GM08714 (cell line): Measurements from ENCODE around the gene NKX1-2.

Experiments
- H3K4me3 ChIP-seq: fragments of 200-500 bp; sonication (Bioruptor generic); 2 replicates; pipeline ENCODE4 v1.5.1; 2014; ENCODE audit warnings: mild to moderate bottlenecking, low read length, inconsistent platforms
- ZNF274 ChIP-seq: IDR thresholded peaks from 2 replicates; pipeline ENCODE4 v1.6.1; 2012; ENCODE audit warnings: mild to moderate bottlenecking, low read depth, low read length

NKX1-2 gene

DNA sequence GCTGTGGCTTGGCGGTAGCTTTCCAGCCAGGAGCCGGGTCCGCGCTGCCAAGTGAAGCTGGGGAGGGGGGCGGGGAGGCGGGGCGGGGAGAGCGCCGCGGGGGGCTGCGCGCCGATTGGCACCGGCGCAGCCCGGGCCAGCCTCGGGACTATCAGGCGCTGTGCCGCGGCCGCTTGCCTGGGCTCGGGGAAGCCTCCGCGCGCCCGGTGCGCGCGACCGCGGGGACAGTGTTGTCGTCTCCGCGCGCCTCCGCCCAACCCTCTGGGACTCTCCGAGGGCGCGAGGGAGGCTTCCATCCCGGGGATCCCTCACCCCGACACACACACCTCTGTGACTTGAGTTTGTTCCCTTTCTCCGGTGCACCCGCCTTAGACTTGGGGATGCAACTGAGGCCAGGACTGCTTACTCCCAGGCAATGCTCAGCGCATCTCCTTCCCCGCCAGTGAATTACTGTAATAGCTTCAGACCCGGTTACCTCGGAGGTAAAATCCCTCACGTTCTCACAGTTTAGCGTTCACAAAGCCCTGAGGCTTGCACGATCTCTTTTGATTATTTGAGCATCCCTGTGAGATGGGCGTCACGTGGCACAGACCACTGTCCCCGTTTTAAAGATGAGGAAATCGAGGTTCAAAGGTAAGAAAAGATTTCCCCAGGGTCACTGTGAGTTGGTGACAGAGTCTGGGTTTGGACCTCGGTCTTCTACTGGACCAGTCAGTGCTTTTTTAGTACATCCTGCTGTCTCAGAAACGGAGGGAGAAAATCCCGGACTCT, at the start of gene NKX1-2:
Gene NKX1-2 (minus strand): TSS at position 24 of the 771 bp plus-strand sequence. CDS start 92 bp downstream, outside the sequence.
- H3K4me3 ChIP-seq, result no peak within 1 kb of the TSS
- no peak for TF ChIP-seq ZNF274

DNA sequence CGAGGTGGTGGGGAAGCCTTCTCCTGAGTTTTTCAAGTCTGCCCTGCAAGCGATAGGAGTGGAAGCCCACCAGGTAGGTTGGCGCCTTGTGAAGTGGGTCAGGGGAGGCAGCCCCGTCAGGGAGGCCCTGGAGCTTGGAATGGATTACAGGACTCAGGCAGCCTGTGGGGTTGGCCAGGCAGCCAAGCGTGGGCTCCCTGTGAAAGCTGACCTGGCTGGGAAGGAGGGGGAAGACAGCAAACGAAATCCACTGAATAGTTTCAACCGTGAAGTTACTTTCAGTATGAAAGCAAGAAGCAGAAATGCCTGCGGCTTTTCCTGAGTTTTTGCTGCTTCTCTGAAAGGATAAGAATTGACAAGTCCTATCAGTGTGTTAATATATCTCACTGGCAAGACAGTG, 48.2 kb upstream of the NKX1-2 start:
- H3K4me3 ChIP-seq, result no peak overlapping the region
- no peak for TF ChIP-seq ZNF274

DNA sequence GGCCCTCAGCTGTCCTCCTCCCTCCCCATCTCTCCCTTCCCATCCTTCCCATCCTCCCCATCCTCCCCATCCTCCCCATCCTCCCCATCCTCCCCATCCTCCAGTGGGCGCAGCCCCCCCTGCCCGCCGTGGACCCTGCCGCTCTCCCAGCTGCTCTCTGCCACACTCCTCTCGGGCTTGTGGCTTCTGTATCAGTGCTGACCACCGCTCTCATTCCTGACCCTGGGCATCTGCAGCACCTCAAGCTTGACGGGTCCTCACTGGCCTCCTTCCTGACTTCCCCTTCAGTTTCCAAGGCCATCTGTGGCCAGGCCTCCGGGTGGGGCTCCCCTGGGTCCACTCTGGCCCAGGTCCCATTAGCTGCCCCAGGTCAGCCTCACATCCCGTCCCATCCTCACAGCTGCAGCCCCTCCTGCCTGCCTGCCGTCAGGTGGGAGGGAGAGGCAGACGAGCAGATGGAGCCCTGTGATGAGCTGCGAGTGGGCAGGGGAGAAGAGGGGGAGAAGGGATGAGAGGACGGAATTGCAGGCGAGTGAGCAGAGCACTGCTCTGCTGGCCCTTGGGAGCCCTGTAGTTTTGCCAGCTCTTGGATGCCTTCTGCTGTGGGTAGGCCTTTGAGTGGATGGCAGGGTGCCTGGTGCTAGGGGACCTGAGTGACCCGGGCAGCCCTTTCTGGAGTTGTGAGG, 47.5 kb upstream of the NKX1-2 start:
- TF ChIP-seq ZNF274, result no peak
- no peak overlapping the region for H3K4me3 ChIP-seq

DNA sequence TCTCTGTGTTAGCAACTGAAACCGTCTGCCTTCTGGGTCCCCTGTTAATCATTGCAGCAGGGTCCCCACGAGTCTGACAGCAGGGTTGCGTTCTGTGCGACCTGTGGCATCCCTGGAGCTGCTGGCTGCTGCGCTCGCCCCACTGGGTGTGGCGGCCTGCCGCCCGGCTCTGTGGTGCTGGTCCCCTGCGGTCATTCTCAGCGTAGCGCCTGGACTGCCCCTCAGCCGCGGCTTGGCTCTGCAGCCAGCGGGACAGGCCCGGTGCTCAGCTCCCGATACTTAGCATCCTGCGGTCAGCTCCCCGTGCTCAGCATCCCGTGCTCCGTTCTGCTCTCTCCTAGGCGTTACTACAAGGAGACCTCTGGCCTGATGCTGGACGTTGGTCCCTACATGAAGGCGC, 46.8 kb upstream of the NKX1-2 start:
- TF ChIP-seq ZNF274, result no peak
- H3K4me3 ChIP-seq, result no peak overlapping the region

DNA sequence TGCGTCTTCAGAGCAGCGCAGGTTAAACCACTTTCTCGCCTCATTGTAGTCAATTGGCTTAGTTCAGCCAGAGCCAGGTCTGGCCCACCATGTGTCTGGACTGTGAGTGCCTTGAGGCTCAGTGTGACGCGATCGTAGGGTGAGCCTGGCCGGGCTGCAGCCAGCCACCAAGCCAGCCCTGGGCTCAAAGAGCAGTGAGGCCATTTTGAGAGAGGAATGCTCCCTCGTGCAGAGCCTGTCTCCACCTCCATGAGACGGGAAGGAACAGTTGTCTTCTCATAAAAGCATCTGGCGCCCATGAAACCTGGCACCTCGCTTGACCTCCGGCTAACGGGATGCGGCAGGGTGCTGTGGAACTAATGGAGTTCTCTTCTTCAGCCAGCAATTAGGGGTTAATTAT, 46.3 kb upstream of the NKX1-2 start:
- TF ChIP-seq ZNF274, result no peak
- H3K4me3 ChIP-seq, result no peak overlapping the region

DNA sequence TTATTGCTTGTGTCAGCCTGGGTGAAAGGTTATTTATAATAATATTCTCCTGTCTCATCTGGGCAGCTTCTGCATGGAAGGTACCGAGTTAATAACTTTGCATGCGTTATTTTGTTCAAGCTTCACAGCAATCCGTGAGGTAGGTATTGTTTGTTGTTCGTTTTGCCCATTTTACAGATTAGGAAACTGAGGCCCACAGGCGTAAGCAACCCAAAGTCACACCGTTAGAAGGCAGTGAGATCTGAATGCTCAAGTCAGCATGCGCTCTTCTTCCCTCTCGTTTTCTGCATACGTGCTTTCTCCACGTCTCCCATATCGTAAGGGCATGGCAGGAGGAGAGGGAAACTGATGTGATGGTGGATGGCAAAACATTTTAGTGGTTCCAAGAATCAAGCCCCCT, 45.9 kb upstream of the NKX1-2 start:
- no peak for TF ChIP-seq ZNF274
- no peak overlapping the region for H3K4me3 ChIP-seq

DNA sequence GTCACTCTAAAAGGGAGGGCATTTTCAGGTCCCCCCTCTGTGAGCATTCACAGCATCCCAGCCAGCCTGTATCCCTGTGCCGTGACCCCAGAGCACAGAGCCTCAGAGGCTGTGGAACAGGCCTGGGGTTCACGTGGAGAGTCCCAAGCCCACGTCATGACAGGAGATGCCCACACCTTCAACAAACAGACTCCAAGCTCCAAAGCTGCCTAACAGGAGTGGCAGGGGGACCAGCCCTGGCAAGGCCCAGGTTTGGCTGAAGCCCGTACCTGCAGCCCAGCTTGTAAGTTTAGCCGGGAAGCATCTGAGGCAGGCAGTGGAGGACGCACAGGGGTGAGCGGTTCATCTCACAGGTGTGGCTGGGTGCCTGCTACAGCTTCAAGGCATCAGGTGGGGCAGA, 45.3 kb upstream of the NKX1-2 start:
- H3K4me3 ChIP-seq, result no peak overlapping the region
- no peak for TF ChIP-seq ZNF274

DNA sequence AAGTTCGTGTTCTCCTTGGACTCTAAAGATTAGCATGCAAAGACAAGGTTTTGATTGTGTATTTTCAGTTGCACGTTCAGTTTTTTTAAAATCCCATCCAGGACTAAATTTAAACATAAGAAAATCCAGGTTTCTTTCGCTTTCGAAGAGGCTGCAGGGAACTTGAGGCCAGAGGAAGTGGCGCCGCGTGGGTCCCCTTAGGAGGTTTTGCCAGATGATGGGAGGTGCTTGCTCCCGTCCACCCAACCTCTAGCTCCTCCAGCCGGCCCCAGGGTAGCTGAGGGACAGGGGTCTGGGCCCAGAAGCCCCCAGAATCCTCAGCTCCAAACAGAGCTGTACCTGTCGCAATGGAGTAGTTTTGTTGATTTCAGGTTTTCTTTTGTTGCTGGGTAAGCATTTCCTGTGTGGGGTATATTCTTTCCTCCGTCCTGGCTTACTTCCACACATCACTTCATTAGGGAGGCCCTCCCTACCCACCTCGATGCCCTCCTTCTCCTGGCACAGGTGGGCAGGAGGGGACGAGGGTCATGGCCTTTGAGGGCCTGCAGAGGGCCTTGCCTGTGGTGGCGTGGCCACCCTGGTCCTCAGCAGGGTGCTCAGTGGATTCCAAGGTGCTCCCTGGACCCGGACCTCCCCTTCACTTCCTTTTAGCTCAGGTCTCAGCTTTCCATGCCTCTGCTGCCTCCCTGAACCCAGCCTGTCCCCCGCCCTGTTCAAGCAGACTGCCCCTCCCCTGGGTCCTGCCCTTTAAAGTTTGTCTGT, 44.4 kb upstream of the NKX1-2 start:
- no peak overlapping the region for H3K4me3 ChIP-seq
- no peak for TF ChIP-seq ZNF274

DNA sequence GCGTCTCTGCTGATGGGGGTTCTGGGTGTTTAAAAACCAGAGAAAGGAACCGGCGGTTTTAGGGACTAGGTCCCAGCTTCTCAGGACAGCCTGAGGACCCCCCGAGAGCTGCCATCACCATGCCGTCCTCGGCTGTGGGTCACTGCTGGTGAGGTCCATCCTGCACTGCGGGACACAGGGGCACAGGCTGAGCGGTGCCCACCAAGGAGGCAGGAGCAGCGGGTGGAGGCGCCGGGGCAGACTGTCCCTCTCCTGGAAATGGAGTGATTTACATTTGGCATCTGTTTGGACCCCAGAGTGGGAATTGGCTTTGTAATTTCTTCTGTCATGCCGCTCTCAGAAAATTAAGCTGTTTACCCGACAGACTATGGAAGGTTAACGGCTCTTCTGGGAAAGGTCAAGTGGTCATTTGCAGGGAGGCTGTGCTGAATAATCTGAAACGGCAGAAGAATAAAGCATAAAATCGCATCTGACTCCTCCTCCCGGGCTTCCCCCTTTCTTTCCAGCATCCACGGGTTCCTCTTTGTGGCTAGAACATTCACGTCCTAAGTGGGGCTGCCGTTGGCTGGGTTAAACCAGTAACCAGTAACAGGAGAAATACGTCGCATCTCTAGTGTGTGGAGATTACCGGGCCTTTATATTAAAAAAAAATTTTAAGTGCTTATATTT, 43.5 kb upstream of the NKX1-2 start:
- no peak for TF ChIP-seq ZNF274
- no peak overlapping the region for H3K4me3 ChIP-seq

DNA sequence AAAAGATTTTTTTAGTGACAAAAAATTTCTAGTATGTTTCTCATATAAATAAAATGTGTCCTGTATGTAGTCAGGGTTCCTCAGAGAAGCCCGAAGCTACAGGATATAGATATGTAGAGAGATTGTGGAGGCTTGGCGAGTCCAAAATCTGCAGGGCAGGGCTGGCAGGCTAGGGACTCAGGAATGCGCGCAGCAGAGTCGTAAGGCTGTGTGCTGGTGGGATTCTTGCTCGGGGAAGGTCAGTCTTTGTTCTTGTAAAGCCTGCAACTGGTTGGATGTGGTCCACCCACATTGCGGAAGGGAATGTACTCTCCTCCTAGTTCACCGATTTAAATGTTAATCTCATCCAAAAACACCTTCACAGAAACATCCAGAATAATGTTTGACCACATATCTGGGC, 42.4 kb upstream of the NKX1-2 start:
- no peak overlapping the region for H3K4me3 ChIP-seq
- TF ChIP-seq ZNF274, result no peak

DNA sequence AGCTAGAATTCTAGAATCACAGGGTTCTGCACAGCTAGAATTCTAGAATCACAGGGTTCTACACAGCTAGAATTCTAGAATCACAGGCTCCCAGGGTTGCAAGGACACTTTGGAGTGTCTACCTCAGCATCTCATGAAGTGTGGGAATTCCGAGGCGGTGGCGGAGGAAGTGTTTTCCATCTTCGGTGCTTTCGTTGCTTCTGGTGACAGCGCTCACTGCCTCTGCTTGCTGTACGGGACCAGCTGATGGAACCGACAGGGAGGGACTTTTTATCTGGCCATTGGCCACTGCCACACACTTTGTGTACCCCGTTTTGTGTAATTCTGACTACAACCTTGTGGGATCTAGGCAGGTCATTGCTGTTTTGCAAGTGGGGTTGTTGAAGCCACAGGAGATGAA, 41.3 kb upstream of the NKX1-2 start:
- TF ChIP-seq ZNF274, result no peak
- H3K4me3 ChIP-seq, result no peak overlapping the region

DNA sequence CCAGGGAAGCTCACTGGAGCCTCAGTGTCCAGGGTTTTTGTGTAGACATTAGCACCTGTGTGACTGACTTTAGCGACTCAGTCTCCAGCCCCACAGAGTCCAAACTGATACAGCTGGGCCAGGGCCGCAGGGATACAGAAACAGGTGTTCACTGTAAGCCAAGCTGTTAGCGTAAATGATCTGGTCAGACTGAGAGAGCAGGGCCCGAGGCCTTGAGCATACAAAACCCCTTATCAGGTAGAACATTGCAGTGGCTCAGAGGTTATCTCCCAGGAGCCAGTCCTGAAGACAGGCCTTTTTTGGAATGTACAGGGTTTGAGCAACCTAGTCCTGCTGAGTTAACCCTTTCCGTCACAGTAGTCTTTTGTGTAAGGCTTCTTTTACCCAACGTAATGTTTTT, 36.8 kb upstream of the NKX1-2 start:
- no peak for TF ChIP-seq ZNF274
- H3K4me3 ChIP-seq, result no peak overlapping the region

DNA sequence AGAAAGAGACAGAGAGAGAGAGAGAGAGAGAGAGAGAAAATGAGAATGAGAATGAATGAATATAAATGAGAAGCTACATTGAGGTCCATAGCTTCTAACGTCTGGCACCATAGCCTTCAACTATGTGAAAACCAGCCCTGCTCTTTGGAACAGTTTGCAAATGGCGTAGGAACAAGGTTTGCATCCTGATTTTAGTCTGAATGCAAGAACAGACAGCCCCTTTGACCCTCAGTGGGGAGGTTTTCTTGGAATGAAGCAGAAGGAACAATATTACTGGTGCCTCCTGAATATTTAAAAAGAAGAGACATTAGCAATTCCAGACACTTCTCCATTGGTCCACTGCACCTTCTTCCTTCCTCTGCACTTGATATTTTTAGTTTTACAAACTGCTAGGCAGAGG, 34.8 kb upstream of the NKX1-2 start:
- no peak for TF ChIP-seq ZNF274
- H3K4me3 ChIP-seq, result no peak overlapping the region

DNA sequence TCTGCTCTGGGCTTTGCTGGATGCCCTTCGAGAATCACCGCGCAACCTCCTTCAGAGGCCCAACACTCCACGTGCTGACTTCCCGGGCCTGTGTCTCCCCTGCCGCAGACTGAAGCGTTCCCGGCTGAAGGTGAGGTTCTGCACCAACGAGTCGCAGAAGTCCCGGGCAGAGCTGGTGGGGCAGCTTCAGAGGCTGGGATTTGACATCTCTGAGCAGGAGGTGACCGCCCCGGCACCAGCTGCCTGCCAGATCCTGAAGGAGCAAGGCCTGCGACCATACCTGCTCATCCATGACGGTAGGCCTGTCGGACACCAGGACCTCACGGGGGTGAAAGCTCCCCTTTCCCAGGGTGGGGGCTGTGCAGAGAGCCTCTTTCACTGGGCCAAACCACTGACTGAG, 34.2 kb upstream of the NKX1-2 start:
- TF ChIP-seq ZNF274, result no peak
- H3K4me3 ChIP-seq, result no peak overlapping the region
